ENCODE data around the gene ZNF394. TPM values are rescaled to one million over a fixed set of nuclear protein-coding genes. Genes with fewer than 3 reads are reported as not detected.

ZNF394 gene
- total and polyA plus RNA-seq, 9 of the 15 experiments (the other 6 are each of a cell fraction or from before 2014, with no cell fraction given): 2.9 to 32.2 (median 24.2) TPM

DNA sequence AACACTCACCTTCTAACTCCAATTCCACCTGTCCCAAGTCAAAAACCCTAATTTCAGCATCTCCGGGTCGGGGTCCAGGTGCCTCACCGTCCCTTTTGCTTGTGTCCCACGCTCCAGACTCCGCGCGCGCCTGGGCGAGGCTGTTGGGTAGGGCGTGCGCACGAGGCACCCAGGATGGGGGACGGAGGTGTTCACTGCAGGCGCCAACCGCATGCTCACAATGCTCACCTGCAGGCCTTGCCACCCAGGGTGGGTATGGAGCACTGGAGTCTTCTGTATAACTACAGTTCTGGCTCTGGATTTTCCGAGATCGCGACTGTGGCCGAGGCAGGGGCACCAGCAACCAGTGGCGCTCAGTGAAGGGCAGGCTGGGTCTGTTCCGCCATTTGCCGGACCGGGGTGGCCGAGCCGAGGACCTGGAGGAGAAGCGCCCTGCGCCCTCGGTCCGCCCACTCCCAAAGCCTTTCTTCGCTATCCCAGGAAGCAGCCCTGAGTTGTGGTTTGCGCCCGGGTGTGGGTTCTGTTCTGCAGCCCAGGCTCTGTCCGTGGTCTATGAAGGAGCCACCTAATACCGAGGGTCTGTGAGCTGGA lies 43.1 kb upstream of the ZNF394 start (continued):
- TF ChIP-seq CHD7 (IDR thresholded peaks at IDR 0.05; ENCODE audit: low read depth, low read length) (no peak), KLF10 (CRISPR knock-in tag; IDR thresholded peaks at IDR 0.05) (no peak), POLR2G (IDR thresholded peaks at IDR 0.05; ENCODE audit: low read depth, low read length) (peak; percentile 35; the same call in 1 of the 2 replicates), U2AF2 (optimal IDR thresholded peaks at IDR 0.05; ENCODE audit: low read depth, low read length) (no peak)

Data from K562 (cell line).